Peyer's patch (tissue), 4 donors: ENCODE data around the gene UPF2.

Experiments used
- CTCF ChIP-seq, 6 experiments: fragments of 450-650 bp in 4 of 6; fragments of 200-600 bp in 2 of 6; sonication (generic) in 1 of 6; IDR thresholded peaks; one replicate each; pipeline ENCODE4 v1.5.1; 2017 to 2019; ENCODE audit warnings: antibody characterized with exemption in 6 of 6, mild to moderate bottlenecking in 3 of 6, moderate library complexity in 1 of 6
- POLR2A ChIP-seq, 2 donors: fragments of 450-650 bp; IDR thresholded peaks; one replicate each; pipeline ENCODE4 v1.5.1; 2017; ENCODE audit warnings: antibody characterized with exemption in 2 of 2, mild to moderate bottlenecking in 2 of 2, moderate library complexity in 2 of 2

DNA sequence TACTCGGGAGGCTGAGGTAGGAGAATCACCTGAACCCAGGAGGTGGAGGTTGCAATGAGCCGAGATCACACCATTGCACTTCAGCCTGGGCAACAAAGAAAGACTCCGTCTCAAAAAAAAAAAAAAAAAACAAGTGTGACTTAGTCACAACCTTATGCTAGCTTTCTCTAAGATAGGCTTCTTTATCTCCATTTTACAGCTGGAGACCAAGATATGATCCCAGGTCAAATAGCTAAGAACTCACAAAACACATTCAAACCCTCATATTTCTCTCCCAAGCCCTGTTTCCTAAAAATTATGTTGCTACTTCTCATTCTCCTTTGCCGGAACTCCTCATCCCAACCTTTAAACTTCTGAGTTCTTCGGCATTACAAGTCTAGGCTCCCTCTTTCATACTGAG, 13.1 kb upstream of the UPF2 start:
- no peak for TF ChIP-seq CTCF (IDR thresholded peaks at IDR 0.05)
- TF ChIP-seq POLR2A (IDR thresholded peaks at IDR 0.05) = no peak
